ENCODE results near the gene SNX5. TPM values are rescaled to one million over a fixed set of nuclear protein-coding genes. Genes with fewer than 3 reads are reported as not detected.

Gene SNX5
- total and polyA plus RNA-seq, 2 of the 13 experiments (the other 11 are each of a cell fraction or from before 2014, with no cell fraction given) = 664 to 1,040 TPM

DNA sequence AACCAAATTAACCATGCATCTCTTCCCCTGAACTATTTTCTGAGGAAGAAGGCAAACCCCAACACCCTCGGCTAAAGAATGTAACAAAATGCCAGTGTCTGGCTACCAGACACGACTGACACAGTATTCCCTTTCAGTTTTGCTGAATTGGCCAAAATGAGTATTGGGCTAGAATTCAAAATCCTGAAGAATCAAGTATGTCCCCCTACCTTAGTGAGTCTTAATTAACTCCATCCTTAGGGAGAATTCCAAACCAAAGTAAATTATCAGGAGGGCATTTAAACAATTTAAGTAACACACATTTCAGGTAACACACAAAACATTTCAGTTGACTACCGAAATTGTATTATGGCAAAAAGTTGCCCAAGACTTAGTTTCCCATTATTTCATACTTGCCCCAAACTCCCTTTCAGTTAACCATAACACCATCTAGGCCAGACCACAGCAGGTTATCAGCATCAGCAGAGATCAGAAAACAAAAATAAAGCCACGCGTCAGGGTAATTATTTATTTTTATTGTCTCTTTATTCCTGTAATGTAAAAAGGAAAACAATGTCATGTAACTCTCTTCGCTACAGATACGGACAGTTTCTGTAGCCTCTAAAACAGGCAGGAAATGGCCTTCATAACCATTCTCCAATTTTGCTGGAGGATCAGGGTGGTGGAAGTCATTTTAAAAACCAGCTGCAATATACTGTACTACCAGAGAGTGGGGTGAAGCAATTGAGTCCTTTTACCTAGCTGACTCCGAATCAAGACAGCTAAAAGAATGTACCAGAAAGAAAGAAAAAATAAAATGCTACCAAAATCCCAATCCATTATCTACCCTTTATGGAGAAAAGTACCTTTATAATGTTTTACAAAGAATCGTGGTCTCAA lies 1.9 kb downstream of the SNX5 start (continued):
- TF ChIP-seq ZNF574 (CRISPR knock-in tag; IDR thresholded peaks at IDR 0.05) (no peak), MAFK (conservative IDR thresholded peaks at IDR 0.05 in 1 of 2, IDR thresholded peaks at IDR 0.05 in 1 of 2; ENCODE audit: low read length in 2 of 2) (peak; percentile 95 to 97), FOXJ3 (CRISPR knock-in tag; IDR thresholded peaks at IDR 0.05; ENCODE audit: borderline replicate concordance) (no peak), MTA1 (CRISPR knock-in tag; IDR thresholded peaks at IDR 0.05; ENCODE audit: borderline replicate concordance) (no peak), ZNF317 (CRISPR knock-in tag; IDR thresholded peaks at IDR 0.05) (peak; percentile 26; the same call in 1 of the 2 replicates), TBP (CRISPR knock-in tag; IDR thresholded peaks at IDR 0.05) (no peak), CEBPB (IDR thresholded peaks at IDR 0.05; ENCODE audit: borderline replicate concordance, low read depth, low read length) (peak; percentile 73), ATRX (CRISPR knock-in tag; IDR thresholded peaks at IDR 0.05; ENCODE audit: borderline replicate concordance) (no peak), ARHGAP35 (CRISPR knock-in tag; IDR thresholded peaks at IDR 0.05; ENCODE audit: borderline replicate concordance) (no peak), EZH2 (conservative IDR thresholded peaks at IDR 0.05; ENCODE audit: low read depth, low read length) (no peak), ZNF543 (CRISPR knock-in tag; IDR thresholded peaks at IDR 0.05) (no peak), KLF9 (CRISPR knock-in tag; IDR thresholded peaks at IDR 0.05; ENCODE audit: low read depth) (no peak), SAP130 (CRISPR knock-in tag; IDR thresholded peaks at IDR 0.05; ENCODE audit: low read depth) (no peak; the same call in 1 of the 2 replicates), ZNF251 (CRISPR knock-in tag; IDR thresholded peaks at IDR 0.05) (no peak), HNF4G (IDR thresholded peaks at IDR 0.05; ENCODE audit: borderline replicate concordance, low read depth, low read length) (no peak), HNF4G (CRISPR knock-in tag; IDR thresholded peaks at IDR 0.05; ENCODE audit: borderline replicate concordance, low read depth) (no peak), ZNF468 (CRISPR knock-in tag; IDR thresholded peaks at IDR 0.05) (no peak), ZNF619 (CRISPR knock-in tag; IDR thresholded peaks at IDR 0.05) (no peak), MLXIP (CRISPR knock-in tag; IDR thresholded peaks at IDR 0.05; ENCODE audit: borderline replicate concordance) (no peak), ZNF224 (CRISPR knock-in tag; IDR thresholded peaks at IDR 0.05) (no peak), NFE2 (CRISPR knock-in tag; IDR thresholded peaks at IDR 0.05) (no peak), SNRNP70 (IDR thresholded peaks at IDR 0.05; ENCODE audit: low read depth, low read length) (no peak), ZNF839 (CRISPR knock-in tag; IDR thresholded peaks at IDR 0.05; ENCODE audit: borderline replicate concordance) (no peak)
- TF ChIP-seq, protein P1, sequence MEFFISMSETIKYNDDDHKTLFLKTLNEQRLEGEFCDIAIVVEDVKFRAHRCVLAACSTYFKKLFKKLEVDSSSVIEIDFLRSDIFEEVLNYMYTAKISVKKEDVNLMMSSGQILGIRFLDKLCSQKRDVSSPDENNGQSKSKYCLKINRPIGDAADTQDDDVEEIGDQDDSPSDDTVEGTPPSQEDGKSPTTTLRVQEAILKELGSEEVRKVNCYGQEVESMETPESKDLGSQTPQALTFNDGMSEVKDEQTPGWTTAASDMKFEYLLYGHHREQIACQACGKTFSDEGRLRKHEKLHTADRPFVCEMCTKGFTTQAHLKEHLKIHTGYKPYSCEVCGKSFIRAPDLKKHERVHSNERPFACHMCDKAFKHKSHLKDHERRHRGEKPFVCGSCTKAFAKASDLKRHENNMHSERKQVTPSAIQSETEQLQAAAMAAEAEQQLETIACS (CRISPR knock-in tag; IDR thresholded peaks at IDR 0.05) = no peak
